Gastroesophageal sphincter (tissue), 4 donors: ENCODE measurements around the gene SPATA19. TPM values are rescaled to one million over a fixed set of nuclear protein-coding genes. Genes with fewer than 3 reads are reported as not detected.

Experiments used
- ATAC-seq: fragments of 150-250 bp; one replicate; pipeline ENCODE4 v1.9.1; 2016; ENCODE audit warnings: mild to moderate bottlenecking, moderate library complexity
- H3K27ac ChIP-seq, 4 donors: fragments of 200-600 bp; sonication (generic) in 3 of 4; 1 replicate in 3 of 4; 2 replicates in 1 of 4; pipeline ENCODE4 v1.5.1; 2016 to 2019
- H3K27me3 ChIP-seq: fragments of 200-600 bp; sonication (generic); one replicate; pipeline ENCODE4 v1.5.1; 2019
- H3K36me3 ChIP-seq, 2 donors: fragments of 200-600 bp; sonication (generic); one replicate each; pipeline ENCODE4 v1.5.1; 2019; ENCODE audit warnings: control low read depth in 1 of 2
- H3K4me1 ChIP-seq, 3 donors: fragments of 200-600 bp; sonication (generic); 1 replicate in 2 of 3; 2 replicates in 1 of 3; pipeline ENCODE4 v1.5.1; 2016 to 2019; ENCODE audit warnings: control low read depth in 2 of 3
- H3K4me3 ChIP-seq, 2 donors: fragments of 200-600 bp; sonication (generic); one replicate each; pipeline ENCODE4 v1.5.1; 2019; ENCODE audit warnings: mild to moderate bottlenecking in 1 of 2, moderate library complexity in 1 of 2
- H3K9me3 ChIP-seq, 3 donors: fragments of 200-600 bp; sonication (generic); one replicate each; pipeline ENCODE4 v1.5.1; 2017 to 2019; ENCODE audit warnings: control low read depth in 2 of 3
- EP300 ChIP-seq: sonication (generic); formaldehyde crosslinking; IDR thresholded peaks from one replicate; pipeline ENCODE4 v1.6.1; 2017; ENCODE audit warnings: antibody characterized with exemption, mild to moderate bottlenecking
- POLR2A ChIP-seq, 2 donors: fragments of 450-650 bp; IDR thresholded peaks; one replicate each; pipeline ENCODE4 v1.6.1; 2017; ENCODE audit warnings: antibody characterized with exemption in 2 of 2, mild to moderate bottlenecking in 2 of 2, moderate library complexity in 1 of 2
- POLR2AphosphoS5 ChIP-seq: sonication (generic); formaldehyde crosslinking; IDR thresholded peaks from one replicate; pipeline ENCODE4 v1.6.1; 2017; ENCODE audit warnings: antibody characterized with exemption
- WGBS, 2 donors: methylation state at CpG; one replicate each; pipeline ENCODE4 v1.1.5; 2018; ENCODE audit warnings: low coverage in 1 of 2; 5-methylcytosine and 5-hydroxymethylcytosine counted together
- total RNA-seq, 4 donors: library from RNA; depleted of rRNA; stranded (reverse); fragments of >200 nt; gene quantifications; one replicate each; pipeline ENCODE4 v1.1.0, GENCODE V29; 2016
- TF ChIP-seq, protein P1 (sequence below), 4 experiments: fragments of 200-600 bp in 2 of 4; fragments of 450-650 bp in 2 of 4; sonication (generic) in 1 of 4; IDR thresholded peaks; one replicate each; pipeline ENCODE4 v1.5.1; 2017 to 2019; ENCODE audit warnings: antibody characterized with exemption in 4 of 4, mild to moderate bottlenecking in 2 of 4, moderate library complexity in 2 of 4

SPATA19 gene
- total RNA-seq, 4 donors from 2014 or later, result not detected

GRCh38 chr11:133828871-133829270 lies 16.4 kb downstream of the SPATA19 start:
- Histone ChIP-seq H3K36me3 (no peaks in the 10 kb centered on the region), H3K9me3 (no peaks in the 10 kb centered on the region), H3K27ac (no peak overlapping the region), H3K27me3 (peaks cover 16% of the 10 kb centered on the region), H3K4me3 (no peak overlapping the region), H3K4me1 (no peaks in the 10 kb centered on the region)
- ATAC-seq, result no peak
- WGBS, 2 donors, result 83 to 95% methylated on average over 4 of the region's 5 CpGs
- TF ChIP-seq, protein P1, sequence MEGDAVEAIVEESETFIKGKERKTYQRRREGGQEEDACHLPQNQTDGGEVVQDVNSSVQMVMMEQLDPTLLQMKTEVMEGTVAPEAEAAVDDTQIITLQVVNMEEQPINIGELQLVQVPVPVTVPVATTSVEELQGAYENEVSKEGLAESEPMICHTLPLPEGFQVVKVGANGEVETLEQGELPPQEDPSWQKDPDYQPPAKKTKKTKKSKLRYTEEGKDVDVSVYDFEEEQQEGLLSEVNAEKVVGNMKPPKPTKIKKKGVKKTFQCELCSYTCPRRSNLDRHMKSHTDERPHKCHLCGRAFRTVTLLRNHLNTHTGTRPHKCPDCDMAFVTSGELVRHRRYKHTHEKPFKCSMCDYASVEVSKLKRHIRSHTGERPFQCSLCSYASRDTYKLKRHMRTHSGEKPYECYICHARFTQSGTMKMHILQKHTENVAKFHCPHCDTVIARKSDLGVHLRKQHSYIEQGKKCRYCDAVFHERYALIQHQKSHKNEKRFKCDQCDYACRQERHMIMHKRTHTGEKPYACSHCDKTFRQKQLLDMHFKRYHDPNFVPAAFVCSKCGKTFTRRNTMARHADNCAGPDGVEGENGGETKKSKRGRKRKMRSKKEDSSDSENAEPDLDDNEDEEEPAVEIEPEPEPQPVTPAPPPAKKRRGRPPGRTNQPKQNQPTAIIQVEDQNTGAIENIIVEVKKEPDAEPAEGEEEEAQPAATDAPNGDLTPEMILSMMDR (IDR thresholded peaks at IDR 0.05), result no peak
- TF ChIP-seq POLR2A (IDR thresholded peaks at IDR 0.05), result no peak
- no peak for TF ChIP-seq POLR2AphosphoS5
- TF ChIP-seq EP300, result no peak

- 86 to 92% methylated on average over 1 to 2 of the region's 3 CpGs for WGBS, 2 donors
- Histone ChIP-seq H3K27me3 (peaks cover 16% of the 10 kb centered on the region), H3K36me3 (no peaks in the 10 kb centered on the region), H3K27ac (no peak overlapping the region), H3K9me3 (no peaks in the 10 kb centered on the region), H3K4me1 (no peaks in the 10 kb centered on the region), H3K4me3 (no peak overlapping the region)
- TF ChIP-seq, protein P1 (IDR thresholded peaks at IDR 0.05), result no peak
- ATAC-seq, result no peak
These were observed 17.8 kb downstream of the SPATA19 start for GRCh38 chr11:133827556-133827955.

GRCh38 chr11:133826866-133827265 lies 18.4 kb downstream of the SPATA19 start:
- 76 to 84% methylated on average over 4 of the region's 4 CpGs for WGBS, 2 donors
- Histone ChIP-seq H3K4me3 (no peak overlapping the region), H3K27ac (no peak overlapping the region), H3K27me3 (peaks cover 15% of the 10 kb centered on the region), H3K4me1 (no peaks in the 10 kb centered on the region), H3K36me3 (no peaks in the 10 kb centered on the region), H3K9me3 (no peaks in the 10 kb centered on the region)
- TF ChIP-seq POLR2A (IDR thresholded peaks at IDR 0.05), result no peak
- TF ChIP-seq, protein P1 (IDR thresholded peaks at IDR 0.05), result no peak
- no peak for TF ChIP-seq EP300
- TF ChIP-seq POLR2AphosphoS5, result no peak
- no peak for ATAC-seq

DNA sequence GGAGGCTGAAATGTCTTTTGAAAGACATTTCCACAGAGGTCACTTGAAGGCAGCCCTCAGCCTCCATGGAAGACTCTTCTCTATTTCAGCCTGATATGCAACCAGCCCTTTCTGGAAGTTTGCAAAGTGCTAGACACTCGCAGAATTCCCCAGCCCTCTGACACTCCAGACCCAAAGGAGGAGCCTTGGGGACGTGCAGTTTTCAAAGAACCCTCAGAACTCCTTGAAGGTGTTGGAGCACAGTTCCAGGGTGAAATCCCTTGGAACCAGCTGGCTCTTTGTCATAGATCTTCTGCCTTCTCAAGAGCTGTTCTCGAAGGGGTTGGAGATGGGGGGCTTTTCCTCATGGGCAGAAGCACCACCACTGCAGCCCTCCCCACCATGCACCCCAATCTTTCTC lies 19.6 kb downstream of the SPATA19 start:
- no peak overlapping the region for H3K4me3 ChIP-seq
- TF ChIP-seq POLR2AphosphoS5, result no peak
- TF ChIP-seq POLR2A (IDR thresholded peaks at IDR 0.05), result no peak
- TF ChIP-seq EP300, result no peak
- TF ChIP-seq, protein P1 (IDR thresholded peaks at IDR 0.05), result no peak
- H3K27me3 ChIP-seq, result peaks cover 10% of the 10 kb centered on the region
- no peaks in the 10 kb centered on the region for H3K4me1 ChIP-seq
- 70% methylated on average over 2 of the region's 3 CpGs; no CpG with 5 or more reads in 1 of the 2 donors for WGBS, 2 donors
- H3K36me3 ChIP-seq, result no peaks in the 10 kb centered on the region
- no peak for ATAC-seq
- H3K27ac ChIP-seq, result no peak overlapping the region
- no peaks in the 10 kb centered on the region for H3K9me3 ChIP-seq

DNA sequence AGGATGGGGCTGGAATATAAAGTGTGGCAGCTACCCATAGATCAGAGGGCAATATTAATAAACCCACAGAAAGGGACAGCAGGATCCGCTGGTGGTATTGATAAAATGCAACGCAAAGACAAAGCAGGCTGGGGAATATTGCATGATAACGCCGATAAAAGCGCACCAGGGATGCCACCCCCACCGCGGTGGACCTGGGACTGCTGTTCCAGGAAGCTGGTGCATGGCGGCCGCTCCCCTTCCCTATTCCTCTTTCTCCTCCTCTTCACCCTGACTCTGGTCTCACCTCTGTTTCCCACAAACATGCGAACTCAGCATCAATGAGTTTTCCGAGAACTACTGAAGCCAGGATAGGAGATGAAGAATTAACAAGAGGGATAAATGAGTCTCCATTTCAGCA lies 20.2 kb downstream of the SPATA19 start:
- Histone ChIP-seq H3K27me3 (peaks cover 9% of the 10 kb centered on the region), H3K9me3 (no peaks in the 10 kb centered on the region), H3K27ac (no peak overlapping the region), H3K4me3 (no peak overlapping the region), H3K36me3 (no peaks in the 10 kb centered on the region), H3K4me1 (no peaks in the 10 kb centered on the region)
- no peak for ATAC-seq
- WGBS, 2 donors, result 79 to 83% methylated on average over 1 to 10 of the region's 11 CpGs
- TF ChIP-seq, protein P1 (IDR thresholded peaks at IDR 0.05), result no peak
- no peak for TF ChIP-seq POLR2A (IDR thresholded peaks at IDR 0.05)
- no peak for TF ChIP-seq EP300
- no peak for TF ChIP-seq POLR2AphosphoS5
